Stimulated activated naive CD4-positive, alpha-beta T cell treated with Interleukin-2 at 50 U/mL for 16 hours (primary cell): ENCODE data around the gene GPR146.
"Not testable (repeated sequence)": the region's sequence is repeated elsewhere in the genome, so short reads cannot be mapped to it uniquely, and the experiment has no call there.

Source experiments
- DNase-seq: peaks from one replicate; lab custom pipeline; 2025; lab: John Stamatoyannopoulos, UW

GPR146 gene, protein sequence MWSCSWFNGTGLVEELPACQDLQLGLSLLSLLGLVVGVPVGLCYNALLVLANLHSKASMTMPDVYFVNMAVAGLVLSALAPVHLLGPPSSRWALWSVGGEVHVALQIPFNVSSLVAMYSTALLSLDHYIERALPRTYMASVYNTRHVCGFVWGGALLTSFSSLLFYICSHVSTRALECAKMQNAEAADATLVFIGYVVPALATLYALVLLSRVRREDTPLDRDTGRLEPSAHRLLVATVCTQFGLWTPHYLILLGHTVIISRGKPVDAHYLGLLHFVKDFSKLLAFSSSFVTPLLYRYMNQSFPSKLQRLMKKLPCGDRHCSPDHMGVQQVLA

DNA sequence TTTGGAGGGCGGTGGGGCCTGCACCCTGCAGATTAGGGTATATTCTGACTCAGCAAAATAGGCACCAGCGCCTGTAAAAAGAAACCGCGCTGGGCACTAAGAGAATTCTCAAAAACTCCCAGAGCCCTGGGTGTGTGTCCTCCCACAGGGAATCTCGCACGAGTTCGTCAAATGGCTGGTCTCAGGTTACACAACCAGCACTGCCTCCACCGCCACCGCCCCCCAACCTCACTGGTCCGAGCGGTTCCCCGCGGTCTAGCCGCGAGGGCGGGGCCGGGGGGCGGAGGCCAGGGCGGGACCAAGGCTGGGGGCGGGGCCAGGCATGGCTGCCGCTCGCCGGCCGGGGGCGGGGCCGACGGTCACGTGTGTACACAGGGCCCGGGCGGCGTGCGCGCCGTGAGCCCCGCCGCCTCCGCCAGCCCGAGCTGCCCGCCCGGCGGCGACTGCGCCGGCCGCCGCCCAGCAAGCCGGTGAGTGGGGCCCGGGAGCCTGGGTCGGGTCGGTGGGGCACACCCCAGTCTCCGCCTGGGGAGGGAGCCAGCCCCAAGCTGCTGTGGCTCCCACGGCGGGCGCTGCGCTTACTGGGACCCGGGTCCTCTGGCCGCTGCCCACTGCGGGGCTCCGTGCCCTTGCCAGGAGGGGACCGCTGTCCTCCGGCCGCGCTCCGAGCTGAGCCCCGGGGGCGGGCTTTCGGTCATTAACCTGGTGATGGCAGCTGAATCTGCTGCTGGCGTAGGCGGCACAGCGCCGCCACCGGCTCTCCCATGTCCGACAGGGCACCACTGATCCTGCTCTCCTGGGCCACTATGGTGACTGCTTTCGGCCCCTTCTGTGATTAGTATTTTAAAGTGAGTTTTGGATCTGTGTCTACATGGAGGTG, at the start of gene GPR146:
TSS of gene GPR146 (plus strand) at position 358 of the 880 bp plus-strand sequence. CDS start 12,970 bp downstream, outside the sequence.
- peak; percentile 89 for DNase-seq

DNA sequence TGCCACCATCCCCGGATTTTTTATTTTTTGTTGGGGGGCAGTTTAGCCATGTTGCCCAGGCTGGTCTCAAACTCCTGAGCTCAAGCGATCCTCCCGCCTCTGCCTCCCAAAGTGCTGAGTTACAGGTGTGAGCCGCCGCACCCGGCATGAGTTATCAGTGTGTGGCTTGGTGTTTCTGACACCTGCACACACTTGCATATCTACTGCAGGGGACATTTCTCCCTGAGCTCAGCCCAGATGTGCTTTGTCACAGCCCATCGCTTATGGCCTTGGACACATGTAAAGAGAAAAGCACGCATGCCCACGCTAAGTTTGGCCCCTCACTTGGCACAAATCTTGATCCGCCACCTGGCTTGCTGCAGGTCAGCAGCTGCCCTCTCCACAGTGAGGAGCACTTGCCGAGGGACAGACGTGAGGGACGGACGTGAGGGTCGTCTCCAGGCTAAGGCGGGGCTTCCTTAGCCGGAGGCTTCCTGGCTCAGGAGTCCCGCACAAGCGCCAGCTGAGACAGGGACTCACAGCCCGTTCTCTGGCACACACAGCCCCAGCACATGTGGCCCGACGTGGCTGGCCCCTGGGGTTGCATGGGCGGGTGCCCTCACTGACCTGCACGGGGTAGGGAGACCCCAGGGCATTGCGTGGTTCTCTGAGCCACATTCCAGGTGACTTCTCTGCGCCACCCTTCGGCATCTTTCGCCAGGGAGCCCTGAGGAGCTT, 49.6 kb upstream of the GPR146 start:
- DNase-seq, result no peak

DNA sequence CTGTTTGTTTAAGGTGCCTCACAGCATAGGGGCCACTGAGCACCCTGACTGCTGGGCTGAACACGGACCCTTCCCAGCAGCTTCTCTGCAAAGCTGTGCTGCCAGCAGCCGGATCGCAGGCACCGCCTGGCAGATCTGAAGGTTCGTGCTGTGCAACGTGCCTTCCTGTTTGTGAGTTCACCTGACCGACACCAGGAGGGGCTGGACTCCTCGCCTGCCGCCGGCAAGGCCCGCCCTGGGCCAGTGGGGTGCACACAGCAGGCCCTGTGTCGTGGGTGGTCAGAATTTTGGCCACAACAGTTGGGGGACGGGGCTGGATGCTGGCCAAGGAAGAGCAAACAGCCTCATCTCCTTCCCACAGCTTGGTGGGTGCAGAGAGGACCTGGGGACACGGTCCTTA, 48.8 kb upstream of the GPR146 start:
- no peak for DNase-seq

DNA sequence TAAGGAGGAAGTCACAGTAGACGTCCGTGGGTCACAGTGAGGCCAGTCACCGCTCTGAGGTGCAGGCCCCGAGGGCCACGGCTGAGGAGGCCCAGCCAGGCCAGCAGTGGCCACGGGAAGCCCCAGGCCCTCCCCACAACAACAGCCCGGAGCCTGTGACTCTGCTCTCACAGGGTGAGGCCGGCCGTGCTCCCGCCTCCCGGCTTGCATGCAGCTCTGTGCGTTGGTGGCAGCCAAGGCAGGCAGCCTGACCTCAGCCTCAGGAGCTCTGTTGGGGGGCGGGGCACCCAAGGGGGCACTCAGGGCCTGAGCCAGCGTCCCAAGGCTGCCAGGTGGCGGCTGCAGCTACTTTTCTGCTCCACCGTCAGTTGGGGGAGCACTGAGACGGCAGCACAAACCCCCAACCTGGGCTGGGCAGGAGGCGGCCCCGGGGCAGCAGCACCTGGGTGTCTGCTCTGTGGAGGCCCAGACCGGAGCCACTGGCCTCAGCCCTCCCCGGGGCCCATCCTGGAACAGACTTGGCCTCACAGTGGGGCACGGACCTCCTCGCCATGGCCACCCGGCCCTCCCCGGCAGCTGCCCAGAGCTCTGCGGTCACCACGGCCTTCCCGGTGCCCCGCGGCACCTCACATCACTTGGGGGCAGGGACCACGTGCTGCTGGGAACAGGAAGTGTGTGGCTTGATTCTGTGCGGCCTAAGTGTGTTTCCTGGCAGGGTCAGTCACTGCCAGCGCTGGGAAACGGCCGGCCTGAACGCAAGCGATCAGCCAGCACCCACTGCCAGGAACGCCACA, 48.1 kb upstream of the GPR146 start:
- DNase-seq, result no peak

GRCh38 chr7:997404-998395, 46.6 kb upstream of the GPR146 start:
- no peak for DNase-seq

DNA sequence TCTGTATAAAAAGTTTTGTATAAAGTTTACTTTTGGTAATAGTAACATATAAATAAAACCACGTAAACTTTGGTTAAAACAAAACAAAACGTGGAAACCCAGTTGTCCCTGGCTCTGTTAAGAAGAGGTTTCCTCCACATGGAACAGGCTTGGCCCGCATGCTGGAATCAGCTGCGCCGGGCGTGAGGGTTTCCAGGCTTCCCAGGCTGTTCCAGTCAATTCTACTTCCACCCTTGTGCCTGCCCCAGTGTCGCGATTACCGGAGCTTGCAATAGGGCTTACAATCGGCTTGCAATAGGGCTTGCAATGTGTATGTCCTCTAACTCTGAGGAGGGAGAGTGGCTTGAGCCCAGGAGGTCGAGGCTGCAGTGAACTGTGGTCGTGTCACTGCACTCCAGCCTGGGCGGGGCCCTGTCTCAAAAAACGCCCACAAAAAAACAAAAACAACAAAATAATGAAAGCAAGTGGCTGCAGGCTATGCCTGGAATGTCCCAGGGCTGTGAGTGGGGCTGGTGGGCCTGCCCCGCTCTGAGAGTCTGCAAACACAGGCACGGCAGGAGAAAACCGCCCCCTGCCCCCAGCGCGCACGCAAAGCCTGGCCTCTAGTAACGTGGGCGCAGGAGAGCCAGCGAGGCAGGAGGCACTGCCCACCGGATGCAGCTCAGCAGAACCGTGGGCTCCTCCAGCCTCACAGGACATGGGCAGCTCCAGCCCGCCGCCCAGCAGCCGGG, 45.0 kb upstream of the GPR146 start:
- no peak for DNase-seq

GRCh38 chr7:999941-1000935, 44.1 kb upstream of the GPR146 start:
- no peak for DNase-seq

DNA sequence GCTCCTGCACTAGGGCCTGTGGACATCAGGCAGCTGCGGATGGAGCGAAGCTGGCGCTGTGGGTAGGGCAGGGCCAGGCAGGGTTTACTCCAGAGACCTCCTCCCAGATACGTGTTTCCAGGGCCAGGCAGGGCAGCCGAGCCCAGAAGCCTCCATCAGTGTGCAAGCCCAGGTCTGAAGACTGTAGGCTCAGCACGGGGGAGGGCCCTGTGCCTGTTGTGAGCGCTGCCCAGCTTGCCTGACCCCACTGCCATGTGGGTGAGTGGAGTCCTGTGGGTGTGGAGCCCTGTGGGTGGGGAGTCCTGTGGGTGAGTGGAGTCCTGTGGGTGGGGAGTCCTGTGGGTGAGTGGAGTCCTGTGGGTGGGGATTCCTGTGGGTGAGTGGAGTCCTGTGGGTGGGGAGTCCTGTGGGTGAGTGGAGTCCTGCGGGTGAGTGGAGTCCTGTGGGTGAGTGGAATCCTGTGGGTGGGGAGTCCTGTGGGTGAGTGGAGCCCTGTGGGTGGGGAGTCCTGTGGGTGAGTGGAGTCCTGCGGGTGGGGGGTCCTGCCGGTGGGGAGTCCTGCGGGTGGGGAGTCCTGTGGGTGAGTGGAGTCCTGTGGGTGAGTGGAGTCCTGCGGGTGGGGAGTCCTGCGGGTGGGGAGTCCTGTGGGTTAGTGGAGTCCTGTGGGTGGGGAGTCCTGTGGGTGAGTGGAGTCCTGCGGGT, 43.1 kb upstream of the GPR146 start:
- DNase-seq, result not testable (repeated sequence)

- not testable (repeated sequence) for DNase-seq
Observed at GRCh38 chr7:1002026-1002425, 42.3 kb upstream of the GPR146 start.

DNA sequence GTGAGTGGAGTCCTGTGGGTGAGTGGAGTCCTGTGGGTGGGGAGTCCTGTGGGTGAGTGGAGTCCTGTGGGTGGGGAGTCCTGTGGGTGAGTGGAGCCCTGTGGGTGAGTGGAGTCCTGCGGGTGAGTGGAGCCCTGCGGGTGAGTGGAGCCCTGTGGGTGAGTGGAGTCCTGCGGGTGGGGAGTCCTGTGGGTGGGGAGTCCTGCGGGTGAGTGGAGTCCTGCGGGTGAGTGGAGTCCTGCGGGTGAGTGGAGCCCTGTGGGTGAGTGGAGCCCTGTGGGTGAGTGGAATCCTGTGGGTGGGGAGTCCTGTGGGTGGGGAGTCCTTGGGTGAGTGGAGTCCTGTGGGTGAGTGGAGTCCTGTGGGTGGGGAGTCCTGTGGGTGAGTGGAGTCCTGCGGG, 41.9 kb upstream of the GPR146 start:
- not testable (repeated sequence) for DNase-seq

- no peak for DNase-seq
Observed at GRCh38 chr7:1004018-1004852, 40.1 kb upstream of the GPR146 start.

- no peak for DNase-seq
Observed at GRCh38 chr7:1005303-1005702, 39.0 kb upstream of the GPR146 start.

GRCh38 chr7:1007901-1008300, 36.4 kb upstream of the GPR146 start:
- no peak for DNase-seq

GRCh38 chr7:1008733-1009363, 35.5 kb upstream of the GPR146 start:
- no peak for DNase-seq

GRCh38 chr7:1009747-1010146, 34.6 kb upstream of the GPR146 start:
- no peak for DNase-seq

- no peak for DNase-seq
Observed at GRCh38 chr7:1010226-1010625, 34.1 kb upstream of the GPR146 start.
